HFF-Myc (cell line): Measurements from ENCODE around the gene HOXB7.

ENCODE experiments used
- DNase-seq: peaks from one replicate; pipeline ENCODE4 v3.0.0-alpha.2; 2011; ENCODE audit warnings: low read depth; ENCODE audit errors: extremely low read depth
- H3K4me3 ChIP-seq: replicated peaks from 2 replicates; pipeline ENCODE4 v1.5.1; 2011; ENCODE audit warnings: low read depth, mild to moderate bottlenecking, control low read depth, low read length
- CTCF ChIP-seq: IDR thresholded peaks from 2 replicates; pipeline ENCODE4 v1.5.1; 2012; ENCODE audit warnings: mild to moderate bottlenecking, low read depth, low read length, control low read depth; ENCODE audit errors: missing control alignments

HOXB7 gene

GRCh38 chr17:48606892-48607614 is 3.8 kb downstream of the HOXB7 start:
- no peak overlapping the region for H3K4me3 ChIP-seq
- no peak for TF ChIP-seq CTCF
- no peak for DNase-seq

- DNase-seq: no peak
- no peak for TF ChIP-seq CTCF
- H3K4me3 ChIP-seq: no peak overlapping the region
Measured at GRCh38 chr17:48605991-48606891, 4.6 kb downstream of the HOXB7 start.

GRCh38 chr17:48605409-48605919 is 5.4 kb downstream of the HOXB7 start:
- no peak overlapping the region for H3K4me3 ChIP-seq
- TF ChIP-seq CTCF: no peak
- no peak for DNase-seq

- DNase-seq: no peak
- H3K4me3 ChIP-seq: no peak within 1 kb of the TSS
Measured at GRCh38 chr17:48604770-48605329, 6.0 kb downstream of the HOXB7 start, which contains the start of gene HOXB6. TSS of gene HOXB6 (minus strand) at chr17:48604986. CDS start at chr17:48598150, 6,836 bp downstream.

GRCh38 chr17:48603959-48604769 is 6.7 kb downstream of the HOXB7 start:
- no peak overlapping the region for H3K4me3 ChIP-seq
- TF ChIP-seq CTCF: no peak
- no peak for DNase-seq

More at GRCh38 chr17:48604770-48605329, 6.0 kb downstream of the HOXB7 start, which contains the start of gene HOXB6:
- TF ChIP-seq CTCF: no peak
